HG03558 (cell line): Measurements from ENCODE around the gene DYNC1LI1.

Source experiments
- ATAC-seq: cut with Tn5 transposase; IDR thresholded peaks from one replicate; pipeline ENCODE4 v1.9.1; 2021; ENCODE audit warnings: moderate number of reproducible peaks; ENCODE audit not compliant: unreplicated experiment; ENCODE audit errors: extremely low read depth

Gene DYNC1LI1

GRCh38 chr3:32498252-32498651 lies 72.4 kb downstream of the DYNC1LI1 start:
- no peak for ATAC-seq

- ATAC-seq: no peak
Observed at GRCh38 chr3:32495609-32496008, 75.0 kb downstream of the DYNC1LI1 start.

GRCh38 chr3:32495085-32495484 lies 75.6 kb downstream of the DYNC1LI1 start:
- ATAC-seq: no peak

- ATAC-seq: peak; percentile 79
Observed at GRCh38 chr3:32493437-32494414, 76.9 kb downstream of the DYNC1LI1 start.

- ATAC-seq: no peak
Observed at GRCh38 chr3:32492684-32493436, 77.8 kb downstream of the DYNC1LI1 start.

GRCh38 chr3:32488474-32489008 lies 82.1 kb downstream of the DYNC1LI1 start:
- no peak for ATAC-seq

GRCh38 chr3:32487781-32488473 lies 82.7 kb downstream of the DYNC1LI1 start:
- ATAC-seq: no peak

- no peak for ATAC-seq
Observed at GRCh38 chr3:32484436-32484835, 86.2 kb downstream of the DYNC1LI1 start.

- no peak for ATAC-seq
Observed at GRCh38 chr3:32483772-32484171, 86.9 kb downstream of the DYNC1LI1 start.

- no peak for ATAC-seq
Observed at GRCh38 chr3:32482693-32483092, 88.0 kb downstream of the DYNC1LI1 start.

GRCh38 chr3:32481791-32482631 lies 88.6 kb downstream of the DYNC1LI1 start:
- ATAC-seq: no peak

GRCh38 chr3:32480604-32481003 lies 90.1 kb downstream of the DYNC1LI1 start:
- no peak for ATAC-seq
